PC-9 (cell line): Measurements from ENCODE around the gene CKB. TPM values are rescaled to one million over a fixed set of nuclear protein-coding genes. Genes with fewer than 3 reads are reported as not detected.
"Not testable (repeated sequence)": the region's sequence is repeated elsewhere in the genome, so short reads cannot be mapped to it uniquely, and the experiment has no call there.

ENCODE experiments used
- BruUV-seq: library from RNA; stranded (reverse); fragments of 400-500 nt; replicated peaks from 2 replicates; lab custom pipeline; 2021; lab: Mats Ljungman, UMichigan
- CTCF ChIA-PET: fragments of 300-600 bp; sonication (Branson Sonifier 250); formaldehyde crosslinking; loops from one replicate; lab custom pipeline; 2022; ENCODE audit warnings: antibody characterized with exemption; lab: Charles Lee
- POLR2A ChIA-PET: fragments of 300-600 bp; sonication (Branson Sonifier 250); formaldehyde crosslinking; loops from one replicate; lab custom pipeline; 2022; ENCODE audit warnings: antibody characterized with exemption; ENCODE audit not compliant: unreplicated experiment; lab: Charles Lee
- DNase-seq, 2 experiments: peaks; one replicate each; pipeline versions ENCODE4 v3.0.0 to v3.0.0-alpha.2; 2015 to 2022; ENCODE audit warnings: mixed read lengths in 1 of 2
- H2AFZ ChIP-seq: fragments of 200-600 bp; sonication (generic); 2 replicates; pipeline ENCODE4 v1.8.1; 2017; ENCODE audit warnings: antibody characterized with exemption
- H3F3A ChIP-seq: fragments of 200-600 bp; sonication (generic); 2 replicates; pipeline ENCODE4 v1.8.1; 2017; ENCODE audit warnings: antibody characterized with exemption, mild to moderate bottlenecking, low read depth; ENCODE audit not compliant: insufficient read depth
- H3K27ac ChIP-seq: fragments of 200-600 bp; sonication (generic); 2 replicates; pipeline ENCODE4 v1.6.1; 2016; ENCODE audit warnings: mixed run types
- H3K27me3 ChIP-seq: fragments of 200-600 bp; sonication (generic); 2 replicates; pipeline ENCODE4 v1.6.1; 2016; ENCODE audit warnings: low read depth, mixed run types; ENCODE audit not compliant: insufficient read depth
- H3K36me3 ChIP-seq: fragments of 200-600 bp; sonication (generic); 2 replicates; pipeline ENCODE4 v1.6.1; 2016; ENCODE audit warnings: low read depth, mixed run types
- H3K4me1 ChIP-seq: fragments of 200-600 bp; sonication (generic); replicated peaks from 2 replicates; pipeline ENCODE4 v1.6.1; 2016; ENCODE audit warnings: mixed run types; ENCODE audit not compliant: insufficient read depth
- H3K4me2 ChIP-seq: fragments of 200-600 bp; sonication (generic); 2 replicates; pipeline ENCODE4 v1.6.1; 2017; ENCODE audit warnings: mixed run types
- H3K4me3 ChIP-seq: fragments of 200-600 bp; sonication (generic); 2 replicates; pipeline ENCODE4 v1.6.1; 2016; ENCODE audit warnings: mixed run types
- H3K79me2 ChIP-seq: fragments of 200-600 bp; sonication (generic); 2 replicates; pipeline ENCODE4 v1.6.1; 2017; ENCODE audit warnings: low read depth, mixed run types
- H3K9me2 ChIP-seq: fragments of 200-600 bp; sonication (generic); 2 replicates; pipeline ENCODE4 v1.8.1; 2017; ENCODE audit warnings: mild to moderate bottlenecking; ENCODE audit not compliant: insufficient read depth
- H3K9me3 ChIP-seq: fragments of 200-600 bp; sonication (generic); 2 replicates; pipeline ENCODE4 v1.8.1; 2016; ENCODE audit warnings: low read depth; ENCODE audit not compliant: insufficient read depth
- H4K20me1 ChIP-seq: fragments of 200-600 bp; sonication (generic); 2 replicates; pipeline ENCODE4 v1.8.1; 2017; ENCODE audit not compliant: insufficient read depth
- EZH2 ChIP-seq: fragments of 200-600 bp; sonication (generic); IDR thresholded peaks from 2 replicates; pipeline ENCODE4 v1.8.0; 2017; ENCODE audit warnings: antibody characterized with exemption, low read depth
- intact Hi-C: fragments of 100-400 bp; cut with micrococcal nuclease; formaldehyde crosslinking; loops from one replicate; pipeline ENCODE4 v1.10.0; 2022; ENCODE audit not compliant: unreplicated experiment
- total RNA-seq: library from RNA; stranded (reverse); gene quantifications from 2 replicates; pipeline ENCODE4 v1.2.3, GENCODE V29; 2021
- TF ChIP-seq, protein P1 (sequence below): fragments of 200-600 bp; sonication (generic); conservative IDR thresholded peaks from 2 replicates; pipeline ENCODE4 v1.6.1; 2017; ENCODE audit warnings: mixed run types, antibody characterized with exemption, mild to moderate bottlenecking, moderate library complexity

Gene CKB
- total RNA-seq, 1 experiment from 2014 or later: 64.4 TPM

DNA sequence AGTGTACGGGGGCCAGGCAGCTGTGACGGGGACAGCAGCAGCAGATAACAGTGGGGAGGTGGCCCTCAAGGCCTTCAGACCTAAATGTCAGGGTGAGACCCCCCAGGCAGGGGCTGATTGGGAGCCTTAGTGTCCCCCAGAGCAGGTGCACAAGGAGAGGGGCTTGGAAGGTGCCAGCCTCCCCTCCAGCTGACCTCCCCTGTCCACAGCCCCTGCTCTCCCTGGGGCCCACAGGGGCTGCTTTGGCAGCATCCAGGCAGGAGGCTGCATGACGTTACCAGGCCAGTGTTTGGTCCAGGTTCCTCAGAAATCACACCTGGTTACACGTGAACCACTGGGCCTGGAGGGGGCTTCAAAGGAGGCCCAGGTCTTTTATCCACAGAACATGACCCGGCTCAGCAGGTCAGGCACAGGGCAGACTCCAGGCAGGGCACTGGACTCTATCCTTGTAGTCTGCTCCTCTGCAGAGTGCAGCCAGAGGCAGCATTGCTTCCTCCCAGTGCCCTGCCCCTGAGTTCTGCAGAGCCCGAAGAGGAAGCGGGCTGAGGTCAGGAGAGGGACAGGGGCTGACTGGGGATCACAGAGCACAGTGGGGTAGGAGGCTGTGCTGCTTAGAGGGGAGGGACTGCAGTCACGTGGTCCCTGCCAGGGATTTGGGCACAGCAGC lies 3.8 kb upstream of the CKB start:
- H3K4me3 ChIP-seq: no peak overlapping the region
- H3K36me3 ChIP-seq: 0 out of 2 replicates have a peak, but pooled peaks cover 12% of the 10 kb centered on the region
- H3K27ac ChIP-seq: no peak overlapping the region
- peaks cover 29% of the 10 kb centered on the region for H3K4me1 ChIP-seq
- ChIA-PET POLR2A (no interaction called here), CTCF (no interaction called here)
- no TSS peak for BruUV-seq
- no peaks in the 10 kb centered on the region for H3K27me3 ChIP-seq
- DNase-seq: no peak
- intact Hi-C loops: no loop called here
- no peaks in the 10 kb centered on the region for H3K9me2 ChIP-seq
- H3F3A ChIP-seq: peaks cover 45% of the 10 kb centered on the region
- TF ChIP-seq, protein P1, sequence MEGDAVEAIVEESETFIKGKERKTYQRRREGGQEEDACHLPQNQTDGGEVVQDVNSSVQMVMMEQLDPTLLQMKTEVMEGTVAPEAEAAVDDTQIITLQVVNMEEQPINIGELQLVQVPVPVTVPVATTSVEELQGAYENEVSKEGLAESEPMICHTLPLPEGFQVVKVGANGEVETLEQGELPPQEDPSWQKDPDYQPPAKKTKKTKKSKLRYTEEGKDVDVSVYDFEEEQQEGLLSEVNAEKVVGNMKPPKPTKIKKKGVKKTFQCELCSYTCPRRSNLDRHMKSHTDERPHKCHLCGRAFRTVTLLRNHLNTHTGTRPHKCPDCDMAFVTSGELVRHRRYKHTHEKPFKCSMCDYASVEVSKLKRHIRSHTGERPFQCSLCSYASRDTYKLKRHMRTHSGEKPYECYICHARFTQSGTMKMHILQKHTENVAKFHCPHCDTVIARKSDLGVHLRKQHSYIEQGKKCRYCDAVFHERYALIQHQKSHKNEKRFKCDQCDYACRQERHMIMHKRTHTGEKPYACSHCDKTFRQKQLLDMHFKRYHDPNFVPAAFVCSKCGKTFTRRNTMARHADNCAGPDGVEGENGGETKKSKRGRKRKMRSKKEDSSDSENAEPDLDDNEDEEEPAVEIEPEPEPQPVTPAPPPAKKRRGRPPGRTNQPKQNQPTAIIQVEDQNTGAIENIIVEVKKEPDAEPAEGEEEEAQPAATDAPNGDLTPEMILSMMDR: no peak
- H3K4me2 ChIP-seq: no peak overlapping the region
- no peaks in the 10 kb centered on the region for H3K9me3 ChIP-seq
- no peak overlapping the region for H2AFZ ChIP-seq
- H3K79me2 ChIP-seq: peaks cover 36% of the 10 kb centered on the region
- peaks cover 15% of the 10 kb centered on the region for H4K20me1 ChIP-seq

DNA sequence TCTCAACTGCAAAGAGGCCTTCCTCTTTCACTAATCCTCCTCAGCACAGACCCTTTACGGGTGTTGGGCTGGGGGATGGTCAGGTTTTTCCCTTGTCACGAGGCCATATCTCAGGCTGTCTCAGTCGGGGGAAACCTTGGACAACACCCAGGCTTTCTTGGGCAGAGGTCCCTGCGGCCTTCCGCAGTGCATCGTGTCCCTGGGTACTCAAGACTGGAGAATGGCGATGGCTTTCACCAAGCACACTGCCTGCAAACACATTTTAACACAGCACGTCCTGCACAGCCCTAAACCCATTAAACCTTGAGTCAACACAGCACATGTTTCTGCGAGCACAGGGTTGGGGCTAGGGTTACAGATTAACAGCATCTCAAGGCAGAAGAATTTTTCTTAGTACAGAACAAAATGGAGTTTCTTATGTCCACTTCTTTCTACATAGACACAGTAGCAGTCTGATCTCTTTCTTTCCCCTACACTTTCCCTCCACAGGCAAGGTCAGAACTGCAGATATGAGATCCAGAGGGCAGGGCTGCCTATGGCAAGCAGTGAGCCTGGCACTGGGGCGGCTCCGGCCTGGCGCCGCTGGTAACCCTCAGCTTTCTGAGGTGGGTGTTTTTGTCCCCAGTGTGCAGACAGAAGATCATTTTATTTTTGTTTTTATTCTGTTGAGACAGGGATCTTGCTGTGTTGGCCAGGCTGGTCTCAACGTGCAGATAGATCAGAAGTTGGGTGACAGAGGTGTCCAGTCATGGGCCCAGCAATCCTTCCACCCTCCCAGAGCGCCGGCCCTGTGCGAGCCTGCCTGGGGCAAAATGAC lies 3.0 kb upstream of the CKB start:
- POLR2A ChIA-PET, H2AFZ ChIP-seq, BruUV-seq, H4K20me1 ChIP-seq, H3K27ac ChIP-seq, DNase-seq, H3K4me2 ChIP-seq, H3K9me3 ChIP-seq, H3K9me2 ChIP-seq, H3K27me3 ChIP-seq, H3K36me3 ChIP-seq, intact Hi-C loops, H3K4me3 ChIP-seq, CTCF ChIA-PET: not testable (repeated sequence)
- Histone ChIP-seq H3F3A (peaks cover 48% of the 10 kb centered on the region), H3K4me1 (peaks cover 30% of the 10 kb centered on the region), H3K79me2 (peaks cover 28% of the 10 kb centered on the region)

DNA sequence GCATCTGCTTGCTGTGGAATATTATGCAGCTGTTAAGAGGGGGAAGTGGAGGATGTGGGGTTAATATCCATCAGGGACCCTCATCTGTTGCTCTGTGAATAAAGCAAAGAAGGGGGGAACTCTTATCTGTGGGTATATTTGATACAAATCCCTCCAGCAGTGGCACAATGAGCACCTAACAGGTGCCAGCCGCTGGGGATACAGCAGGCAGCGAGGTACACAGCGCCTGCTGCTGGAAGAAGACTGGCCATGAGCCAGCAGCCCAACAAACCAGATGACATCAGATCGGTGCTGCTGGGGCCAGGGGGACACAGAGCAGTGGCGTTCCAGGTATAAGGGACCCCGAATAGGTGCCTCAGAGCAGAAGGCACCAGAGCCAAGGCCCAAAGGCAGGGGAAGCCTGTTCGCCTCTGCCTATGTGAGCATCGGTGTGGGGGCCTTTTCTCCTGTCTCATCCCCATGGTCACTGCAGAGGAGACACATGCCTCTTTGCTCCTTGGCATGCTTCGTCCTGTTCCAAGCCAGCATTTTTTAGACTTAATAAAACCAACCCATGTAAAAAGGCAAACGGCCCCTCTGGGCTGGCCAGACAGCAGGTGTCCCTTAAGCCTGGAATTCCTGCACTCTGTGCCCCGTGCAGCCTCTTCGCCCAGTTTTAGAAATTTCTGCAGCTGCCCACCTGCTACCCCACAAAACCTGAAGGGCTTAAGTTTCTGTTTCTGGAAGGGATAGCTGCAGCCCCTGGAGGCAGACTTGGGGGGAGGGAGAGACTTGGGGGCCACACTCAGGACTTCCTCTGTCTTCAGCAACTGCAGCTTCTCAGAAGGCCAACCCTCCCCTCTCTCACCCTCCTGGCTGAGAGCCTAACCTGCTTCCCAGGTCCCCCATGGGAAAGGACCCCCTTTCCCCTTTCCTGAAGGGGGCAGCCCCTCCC lies 1.6 kb upstream of the CKB start:
- H3K27ac ChIP-seq: no peak overlapping the region
- H3K4me2 ChIP-seq: no peak overlapping the region
- no peak for DNase-seq
- ChIA-PET POLR2A (no interaction called here), CTCF (interaction anchor here (0.7 kb wide), 1 partner anchor 16 kb away, joined by 5 read pairs; no protein-coding TSS in a partner anchor)
- TF ChIP-seq EZH2: no peak
- TF ChIP-seq, protein P1: no peak
- no TSS peak for BruUV-seq
- intact Hi-C loops: loop anchor here (5.0 kb wide), 1 partner anchor 38 kb away; the partner anchor contains the start of genes BAG5 and COA8
- H3K4me3 ChIP-seq: no peak overlapping the region
- no peak overlapping the region for H2AFZ ChIP-seq
- peaks cover 22% of the 10 kb centered on the region for H3K4me1 ChIP-seq
- peaks cover 53% of the 10 kb centered on the region for H3F3A ChIP-seq
- H3K9me3 ChIP-seq: no peaks in the 10 kb centered on the region
- no peaks in the 10 kb centered on the region for H3K9me2 ChIP-seq
- no peaks in the 10 kb centered on the region for H3K27me3 ChIP-seq
- H4K20me1 ChIP-seq: peaks cover 6% of the 10 kb centered on the region; the same call in 1 of the 2 replicates
- H3K36me3 ChIP-seq: no peaks in the 10 kb centered on the region
- peaks cover 15% of the 10 kb centered on the region for H3K79me2 ChIP-seq
